Measurements from ENCODE around the gene BCAN.
A peak's percentile ranks its signal among the peaks of the same experiment; 100 is the strongest.
"Not testable (repeated sequence)": the region's sequence is repeated elsewhere in the genome, so short reads cannot be mapped to it uniquely, and the experiment has no call there.

The BCAN gene

GRCh38 chr1:156627313-156627880, 14.5 kb upstream of the BCAN start:
- Histone ChIP-seq H3K27me3 (replicated peaks; ENCODE audit: control insufficient read depth, insufficient read depth, low read length) (peaks cover 2% of the 10 kb centered on the region), H3K4me3 (replicated peaks; ENCODE audit: low read depth, low read length) (no peak overlapping the region), H3K36me3 (ENCODE audit: control insufficient read depth, insufficient read depth, low read length) (no peaks in the 10 kb centered on the region)
- peak; percentile 68 for TF ChIP-seq CTCF (IDR thresholded peaks at IDR 0.05; ENCODE audit: insufficient read depth, low read length, poor library complexity, severe bottlenecking)
- no peak for DNase-seq (ENCODE audit: extremely low read depth, insufficient read length)

- Histone ChIP-seq H3K36me3 (ENCODE audit: control insufficient read depth, insufficient read depth, low read length) (no peaks in the 10 kb centered on the region), H3K27me3 (replicated peaks; ENCODE audit: control insufficient read depth, insufficient read depth, low read length) (no peaks in the 10 kb centered on the region; the same call in none of the 2 replicates), H3K4me3 (replicated peaks; ENCODE audit: low read depth, low read length) (no peak overlapping the region)
- TF ChIP-seq CTCF (IDR thresholded peaks at IDR 0.05; ENCODE audit: insufficient read depth, low read length, poor library complexity, severe bottlenecking), result no peak
- DNase-seq (ENCODE audit: extremely low read depth, insufficient read length), result no peak
Observed at GRCh38 chr1:156629823-156630449, 12.0 kb upstream of the BCAN start.

- not testable (repeated sequence) for H3K27me3 ChIP-seq (replicated peaks; ENCODE audit: control insufficient read depth, insufficient read depth, low read length); DNase-seq (ENCODE audit: extremely low read depth, insufficient read length); H3K36me3 ChIP-seq (ENCODE audit: control insufficient read depth, insufficient read depth, low read length); H3K4me3 ChIP-seq (replicated peaks; ENCODE audit: low read depth, low read length)
Observed at GRCh38 chr1:156631152-156631551, 10.8 kb upstream of the BCAN start.

- H3K4me3 ChIP-seq (replicated peaks; ENCODE audit: low read depth, low read length), result no peak overlapping the region
- DNase-seq (ENCODE audit: extremely low read depth, insufficient read length), result no peak
- H3K36me3 ChIP-seq (ENCODE audit: control insufficient read depth, insufficient read depth, low read length), result no peaks in the 10 kb centered on the region
- TF ChIP-seq CTCF (IDR thresholded peaks at IDR 0.05; ENCODE audit: insufficient read depth, low read length, poor library complexity, severe bottlenecking), result no peak
- H3K27me3 ChIP-seq (replicated peaks; ENCODE audit: control insufficient read depth, insufficient read depth, low read length), result no peaks in the 10 kb centered on the region; the same call in none of the 2 replicates
Observed at GRCh38 chr1:156632355-156632754, 9.6 kb upstream of the BCAN start.

- no peak for TF ChIP-seq CTCF (IDR thresholded peaks at IDR 0.05; ENCODE audit: insufficient read depth, low read length, poor library complexity, severe bottlenecking)
- no peak for DNase-seq (ENCODE audit: extremely low read depth, insufficient read length)
- peaks cover 3% of the 10 kb centered on the region for H3K27me3 ChIP-seq (replicated peaks; ENCODE audit: control insufficient read depth, insufficient read depth, low read length)
- no peak overlapping the region for H3K4me3 ChIP-seq (replicated peaks; ENCODE audit: low read depth, low read length)
- H3K36me3 ChIP-seq (ENCODE audit: control insufficient read depth, insufficient read depth, low read length), result no peaks in the 10 kb centered on the region
Observed at GRCh38 chr1:156638189-156638985, 3.5 kb upstream of the BCAN start.

- TF ChIP-seq CTCF (IDR thresholded peaks at IDR 0.05; ENCODE audit: insufficient read depth, low read length, poor library complexity, severe bottlenecking), result no peak
- DNase-seq (ENCODE audit: extremely low read depth, insufficient read length), result no peak
- Histone ChIP-seq H3K36me3 (ENCODE audit: control insufficient read depth, insufficient read depth, low read length) (no peaks in the 10 kb centered on the region), H3K27me3 (replicated peaks; ENCODE audit: control insufficient read depth, insufficient read depth, low read length) (peaks cover 3% of the 10 kb centered on the region; the same call in 1 of the 2 replicates), H3K4me3 (replicated peaks; ENCODE audit: low read depth, low read length) (no peak overlapping the region)
Observed at GRCh38 chr1:156639601-156640101, 2.3 kb upstream of the BCAN start.

All from GM06990 (cell line).